LNCaP clone FGC (cell line): ENCODE results near the gene UNC13C.

ENCODE experiments used
- DNase-seq: peaks from one replicate; pipeline ENCODE4 v3.0.0-alpha.2; 2011; ENCODE audit warnings: low read depth
- H3K4me3 ChIP-seq: 2 replicates; pipeline ENCODE4 v1.5.1; 2011; ENCODE audit warnings: mild to moderate bottlenecking, low read depth, low read length, control low read depth
- TF ChIP-seq, protein P1 (sequence below): IDR thresholded peaks from 2 replicates; pipeline ENCODE4 v1.5.1; 2012; ENCODE audit warnings: mild to moderate bottlenecking; ENCODE audit not compliant: control insufficient read depth, insufficient read depth; ENCODE audit errors: extremely low read depth

Gene UNC13C

DNA sequence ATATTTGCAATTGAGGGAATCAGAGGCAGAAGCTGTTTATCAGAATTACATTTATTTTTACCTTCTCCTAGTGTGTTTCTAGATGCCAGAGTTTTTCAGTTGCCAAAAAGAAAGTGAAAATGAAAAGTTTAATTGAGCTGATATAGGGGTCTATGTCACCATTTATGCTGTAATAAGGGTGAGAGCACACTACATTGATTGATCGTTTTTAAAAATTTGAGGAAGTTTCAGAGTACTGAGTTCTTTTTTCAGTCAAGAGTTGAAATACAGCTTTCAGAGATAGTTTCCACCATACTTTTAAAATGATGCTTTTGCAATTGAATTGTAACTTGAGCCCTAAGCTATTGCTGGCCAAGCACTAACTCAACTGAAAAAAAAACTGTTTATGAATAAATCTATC, 326.9 kb downstream of the UNC13C start:
- TF ChIP-seq, protein P1, sequence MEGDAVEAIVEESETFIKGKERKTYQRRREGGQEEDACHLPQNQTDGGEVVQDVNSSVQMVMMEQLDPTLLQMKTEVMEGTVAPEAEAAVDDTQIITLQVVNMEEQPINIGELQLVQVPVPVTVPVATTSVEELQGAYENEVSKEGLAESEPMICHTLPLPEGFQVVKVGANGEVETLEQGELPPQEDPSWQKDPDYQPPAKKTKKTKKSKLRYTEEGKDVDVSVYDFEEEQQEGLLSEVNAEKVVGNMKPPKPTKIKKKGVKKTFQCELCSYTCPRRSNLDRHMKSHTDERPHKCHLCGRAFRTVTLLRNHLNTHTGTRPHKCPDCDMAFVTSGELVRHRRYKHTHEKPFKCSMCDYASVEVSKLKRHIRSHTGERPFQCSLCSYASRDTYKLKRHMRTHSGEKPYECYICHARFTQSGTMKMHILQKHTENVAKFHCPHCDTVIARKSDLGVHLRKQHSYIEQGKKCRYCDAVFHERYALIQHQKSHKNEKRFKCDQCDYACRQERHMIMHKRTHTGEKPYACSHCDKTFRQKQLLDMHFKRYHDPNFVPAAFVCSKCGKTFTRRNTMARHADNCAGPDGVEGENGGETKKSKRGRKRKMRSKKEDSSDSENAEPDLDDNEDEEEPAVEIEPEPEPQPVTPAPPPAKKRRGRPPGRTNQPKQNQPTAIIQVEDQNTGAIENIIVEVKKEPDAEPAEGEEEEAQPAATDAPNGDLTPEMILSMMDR, result no peak
- no peak overlapping the region for H3K4me3 ChIP-seq

DNA sequence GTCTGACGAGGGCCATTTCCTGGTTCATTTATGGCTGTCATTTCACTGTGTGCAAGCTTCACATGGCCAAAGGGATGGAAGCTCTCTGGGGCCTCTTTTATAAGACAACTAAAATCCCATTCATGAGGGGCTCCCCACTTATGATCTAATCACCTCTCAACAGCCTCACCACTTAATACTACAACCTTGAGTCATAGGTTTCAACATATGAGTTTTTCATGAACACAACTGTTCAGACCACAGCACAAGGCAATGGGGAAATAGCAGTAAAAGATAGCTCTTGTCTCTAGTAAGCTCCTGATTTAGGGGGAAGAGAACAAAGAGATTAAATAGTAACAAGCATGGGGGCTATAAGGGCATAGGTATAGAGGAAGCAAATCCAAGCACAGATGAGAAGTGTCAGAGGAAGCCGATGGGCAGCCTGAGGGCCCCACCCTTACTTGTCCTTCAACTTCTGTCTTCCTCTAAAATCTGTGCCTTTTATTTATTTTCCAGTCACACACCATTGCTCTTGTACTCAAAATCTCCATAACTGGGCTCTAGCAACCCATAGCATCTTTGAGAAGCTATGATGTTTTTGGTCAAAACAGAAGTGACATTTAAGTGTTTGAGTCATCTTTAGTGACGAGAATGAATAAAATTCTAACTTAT, 329.1 kb downstream of the UNC13C start:
- TF ChIP-seq, protein P1, result no peak
- no peak for DNase-seq
- H3K4me3 ChIP-seq, result no peak overlapping the region

More for the DNA sequence above, 326.9 kb downstream of the UNC13C start:
- no peak for DNase-seq

DNA sequence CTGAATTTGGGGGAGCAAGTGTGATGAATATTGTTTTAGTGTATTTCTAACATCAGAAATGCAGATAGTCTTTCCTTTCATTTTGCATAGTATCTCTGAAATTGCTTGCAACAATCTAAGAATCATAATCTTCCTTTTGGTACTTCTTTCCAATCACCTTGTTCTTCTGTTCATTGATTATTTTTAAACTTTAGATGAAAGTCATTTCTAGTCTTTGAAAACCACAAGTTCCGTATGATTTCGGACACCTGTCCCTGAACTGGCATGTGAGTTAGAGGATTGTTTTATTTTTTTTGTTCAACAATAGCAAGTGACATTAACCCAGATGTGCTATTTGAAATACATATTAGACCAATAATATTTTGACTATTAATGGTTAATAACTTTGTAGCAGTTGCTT, 329.7 kb downstream of the UNC13C start:
- H3K4me3 ChIP-seq, result no peak overlapping the region
- TF ChIP-seq, protein P1, result no peak
- DNase-seq, result no peak

DNA sequence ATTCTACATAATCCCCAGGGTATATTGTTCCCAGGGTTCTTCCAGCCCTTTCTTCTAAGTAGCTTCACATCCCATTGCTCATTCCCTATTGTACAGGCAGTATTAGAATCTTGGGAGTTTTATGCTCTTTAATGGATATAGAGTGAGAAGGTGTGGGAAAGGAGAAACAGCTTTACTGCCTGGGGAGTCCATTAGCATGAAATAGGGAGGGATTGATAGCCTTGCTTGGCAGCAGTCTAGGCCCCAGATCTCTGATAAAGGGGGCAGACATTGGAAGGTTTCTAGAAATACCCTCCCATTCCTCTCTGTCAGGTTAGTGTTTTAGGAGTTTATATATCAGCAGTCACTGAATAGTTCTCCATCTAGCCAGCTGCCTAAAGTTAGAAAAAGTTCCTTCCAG, 334.3 kb downstream of the UNC13C start:
- DNase-seq, result no peak
- TF ChIP-seq, protein P1, result no peak
- no peak overlapping the region for H3K4me3 ChIP-seq

DNA sequence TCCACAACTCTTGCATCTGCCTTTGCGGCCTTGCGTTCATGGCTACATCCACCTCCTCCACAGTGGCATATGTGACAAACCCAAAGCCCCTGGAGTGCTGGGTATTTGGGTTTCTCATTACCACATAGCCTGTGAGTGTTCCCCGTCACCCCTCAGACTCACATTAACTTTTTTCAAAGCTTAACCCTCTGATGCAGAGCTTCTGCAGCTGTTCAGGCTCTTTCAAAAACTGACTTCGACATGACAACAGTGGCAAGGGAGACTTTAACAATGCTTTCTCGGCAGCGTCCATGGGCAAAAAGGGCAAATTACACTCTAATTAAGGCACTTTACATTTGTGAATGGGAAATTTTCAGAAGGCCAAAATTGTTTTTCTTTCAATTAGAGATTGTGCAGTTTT, 343.2 kb downstream of the UNC13C start:
- TF ChIP-seq, protein P1, result no peak
- H3K4me3 ChIP-seq, result no peak overlapping the region
- no peak for DNase-seq

DNA sequence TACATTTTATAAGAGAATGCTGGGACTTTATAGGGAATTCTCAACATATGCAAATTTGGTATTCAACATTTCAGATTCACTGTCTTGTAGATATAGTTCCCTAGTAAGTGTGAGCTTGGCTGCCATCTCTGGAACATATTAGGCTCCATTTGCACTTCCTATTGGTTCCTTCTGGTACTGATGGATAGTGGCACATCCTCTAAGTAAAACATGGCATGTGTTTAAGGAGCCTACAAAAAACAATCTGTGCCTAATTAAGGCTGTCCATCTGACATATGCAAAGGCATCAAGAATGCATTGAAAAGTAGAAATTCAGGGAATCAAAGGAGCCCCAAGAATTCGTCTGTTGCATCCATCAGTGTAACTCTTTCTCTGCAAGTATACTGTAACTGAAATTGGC, 344.1 kb downstream of the UNC13C start:
- H3K4me3 ChIP-seq, result no peak overlapping the region
- no peak for DNase-seq
- TF ChIP-seq, protein P1, result no peak

DNA sequence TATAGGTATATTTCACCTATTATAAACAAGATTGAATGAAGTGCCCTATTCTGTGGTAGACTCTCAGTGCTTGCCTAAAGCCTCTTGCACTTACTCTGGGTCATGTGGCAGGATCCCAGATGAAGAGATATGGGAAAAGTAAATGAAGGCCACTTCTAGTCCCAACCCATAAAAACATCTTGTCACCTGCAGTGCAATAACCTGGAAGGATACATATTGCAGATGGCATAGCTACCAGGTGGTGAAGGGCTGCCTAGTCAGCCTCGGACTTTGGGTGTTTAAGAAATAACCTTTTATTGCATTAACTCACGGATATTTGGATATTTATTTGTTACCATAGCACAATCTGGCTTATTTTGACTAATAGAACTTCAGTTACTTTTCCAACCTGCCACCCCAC, 367.1 kb downstream of the UNC13C start:
- no peak overlapping the region for H3K4me3 ChIP-seq
- DNase-seq, result peak; percentile 36
- TF ChIP-seq, protein P1, result no peak
